ENCODE results near the gene CR1.

DNA sequence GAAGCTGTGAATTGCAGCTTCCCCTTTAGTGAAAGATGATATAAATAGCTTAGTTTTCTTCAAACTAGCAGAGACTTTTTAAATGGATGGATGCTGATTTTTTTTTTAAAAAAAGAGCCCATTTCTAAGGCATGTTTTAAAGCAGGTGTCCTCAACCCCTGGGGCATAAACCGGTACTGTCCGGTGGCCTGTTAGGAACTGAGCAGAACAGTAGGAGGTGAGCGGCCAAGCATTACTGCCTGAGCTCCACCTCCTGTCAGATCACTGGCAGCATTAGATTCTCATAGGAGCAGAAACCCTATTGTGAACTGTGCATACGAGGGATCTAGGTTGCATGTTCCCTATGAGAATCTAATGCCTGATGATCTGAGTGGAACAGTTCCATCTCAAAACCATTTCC lies 180.2 kb downstream of the CR1 start:
- TF ChIP-seq POLR2A (IDR thresholded peaks at IDR 0.05): no peak
- TF ChIP-seq, protein P1, sequence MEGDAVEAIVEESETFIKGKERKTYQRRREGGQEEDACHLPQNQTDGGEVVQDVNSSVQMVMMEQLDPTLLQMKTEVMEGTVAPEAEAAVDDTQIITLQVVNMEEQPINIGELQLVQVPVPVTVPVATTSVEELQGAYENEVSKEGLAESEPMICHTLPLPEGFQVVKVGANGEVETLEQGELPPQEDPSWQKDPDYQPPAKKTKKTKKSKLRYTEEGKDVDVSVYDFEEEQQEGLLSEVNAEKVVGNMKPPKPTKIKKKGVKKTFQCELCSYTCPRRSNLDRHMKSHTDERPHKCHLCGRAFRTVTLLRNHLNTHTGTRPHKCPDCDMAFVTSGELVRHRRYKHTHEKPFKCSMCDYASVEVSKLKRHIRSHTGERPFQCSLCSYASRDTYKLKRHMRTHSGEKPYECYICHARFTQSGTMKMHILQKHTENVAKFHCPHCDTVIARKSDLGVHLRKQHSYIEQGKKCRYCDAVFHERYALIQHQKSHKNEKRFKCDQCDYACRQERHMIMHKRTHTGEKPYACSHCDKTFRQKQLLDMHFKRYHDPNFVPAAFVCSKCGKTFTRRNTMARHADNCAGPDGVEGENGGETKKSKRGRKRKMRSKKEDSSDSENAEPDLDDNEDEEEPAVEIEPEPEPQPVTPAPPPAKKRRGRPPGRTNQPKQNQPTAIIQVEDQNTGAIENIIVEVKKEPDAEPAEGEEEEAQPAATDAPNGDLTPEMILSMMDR (IDR thresholded peaks at IDR 0.05): no peak

All from right lobe of liver (tissue), 4 donors.